Testis (tissue), 3 donors: ENCODE results near the gene HOMER2. TPM values are rescaled to one million over a fixed set of nuclear protein-coding genes. Genes with fewer than 3 reads are reported as not detected.

ENCODE experiments used
- DNase-seq: peaks from one replicate; pipeline ENCODE4 v3.0.0-alpha.2; 2019
- H3K27ac ChIP-seq, 2 donors: fragments of 200-600 bp; sonication (generic); one replicate each; pipeline ENCODE4 v1.5.1; 2019
- H3K27me3 ChIP-seq: fragments of 200-600 bp; sonication (generic); one replicate; pipeline ENCODE4 v1.5.1; 2019
- H3K36me3 ChIP-seq: fragments of 200-600 bp; sonication (generic); one replicate; pipeline ENCODE4 v1.5.1; 2017; ENCODE audit warnings: low read depth; ENCODE audit errors: missing control alignments
- H3K4me1 ChIP-seq: fragments of 200-600 bp; sonication (generic); one replicate; pipeline ENCODE4 v1.5.1; 2019
- H3K4me3 ChIP-seq, 2 donors: fragments of 200-600 bp; sonication (generic); one replicate each; pipeline ENCODE4 v1.5.1; 2017 to 2019
- H3K9me3 ChIP-seq: fragments of 200-600 bp; sonication (generic); one replicate; pipeline ENCODE4 v1.5.1; 2017
- POLR2A ChIP-seq: fragments of 450-650 bp; IDR thresholded peaks from one replicate; pipeline ENCODE4 v1.6.1; 2017; ENCODE audit warnings: antibody characterized with exemption, mild to moderate bottlenecking, moderate library complexity
- WGBS, 2 donors: methylation state at CpG; one replicate each; pipeline ENCODE4 v1.1.5; 2018; 5-methylcytosine and 5-hydroxymethylcytosine counted together
- intact Hi-C: fragments of 100-400 bp; cut with DNase I; formaldehyde crosslinking; loops from one replicate; pipeline ENCODE4 v1.15.1; 2023; ENCODE audit warnings: low total_unique reads
- polyA plus RNA-seq: library from polyadenylated mRNA; stranded (reverse); fragments of 350-450 nt; fragmentation: Illumina TruSeq; extraction: RNeasy Lipid Tissue Mini Kit (QIAGEN cat#74804); gene quantifications from one replicate; pipeline ENCODE4 v1.2.3, GENCODE V29; 2014; ENCODE audit warnings: low read depth, low replicate concordance; ENCODE audit not compliant: insufficient read depth
- total RNA-seq, 2 donors: library from RNA; depleted of rRNA; stranded (reverse); fragments of >200 nt; gene quantifications; one replicate each; pipeline ENCODE4 v1.2.3, GENCODE V29; 2016
- TF ChIP-seq, protein P1 (sequence below), 3 experiments: fragments of 450-650 bp in 2 of 3; fragments of 200-600 bp in 1 of 3; sonication (generic) in 1 of 3; IDR thresholded peaks; one replicate each; pipeline ENCODE4 v1.5.1; 2016 to 2019; ENCODE audit warnings: antibody characterized with exemption in 3 of 3, mild to moderate bottlenecking in 2 of 3, moderate library complexity in 1 of 3

Gene HOMER2
- total and polyA plus RNA-seq, 3 donors from 2014 or later, result 18.7 to 40.5 (median 38.5) TPM

DNA sequence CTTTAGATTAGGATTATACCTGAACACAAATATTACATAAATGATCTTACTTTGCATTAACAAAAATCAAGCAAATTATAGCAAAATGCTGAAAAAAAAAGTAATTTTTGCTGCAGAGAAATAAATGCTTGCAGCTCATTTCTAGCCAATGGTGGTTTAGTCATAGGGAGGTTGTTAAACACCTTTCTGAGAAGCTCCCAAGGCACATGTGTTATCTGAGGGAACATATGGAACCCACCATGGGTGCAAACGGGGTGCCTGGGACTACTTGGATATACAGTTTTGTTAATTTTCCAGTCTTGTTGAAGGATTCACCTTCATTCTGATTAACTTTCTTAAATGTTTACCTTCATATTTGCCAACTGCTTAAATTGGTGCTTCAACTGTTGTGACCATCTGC, 24.6 kb upstream of the HOMER2 start:
- H3K36me3 ChIP-seq, result no peaks in the 10 kb centered on the region

GRCh38 chr15:82972990-82973389, 20.5 kb upstream of the HOMER2 start:
- intact Hi-C loops, result no loop called here
- TF ChIP-seq, protein P1, sequence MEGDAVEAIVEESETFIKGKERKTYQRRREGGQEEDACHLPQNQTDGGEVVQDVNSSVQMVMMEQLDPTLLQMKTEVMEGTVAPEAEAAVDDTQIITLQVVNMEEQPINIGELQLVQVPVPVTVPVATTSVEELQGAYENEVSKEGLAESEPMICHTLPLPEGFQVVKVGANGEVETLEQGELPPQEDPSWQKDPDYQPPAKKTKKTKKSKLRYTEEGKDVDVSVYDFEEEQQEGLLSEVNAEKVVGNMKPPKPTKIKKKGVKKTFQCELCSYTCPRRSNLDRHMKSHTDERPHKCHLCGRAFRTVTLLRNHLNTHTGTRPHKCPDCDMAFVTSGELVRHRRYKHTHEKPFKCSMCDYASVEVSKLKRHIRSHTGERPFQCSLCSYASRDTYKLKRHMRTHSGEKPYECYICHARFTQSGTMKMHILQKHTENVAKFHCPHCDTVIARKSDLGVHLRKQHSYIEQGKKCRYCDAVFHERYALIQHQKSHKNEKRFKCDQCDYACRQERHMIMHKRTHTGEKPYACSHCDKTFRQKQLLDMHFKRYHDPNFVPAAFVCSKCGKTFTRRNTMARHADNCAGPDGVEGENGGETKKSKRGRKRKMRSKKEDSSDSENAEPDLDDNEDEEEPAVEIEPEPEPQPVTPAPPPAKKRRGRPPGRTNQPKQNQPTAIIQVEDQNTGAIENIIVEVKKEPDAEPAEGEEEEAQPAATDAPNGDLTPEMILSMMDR (IDR thresholded peaks at IDR 0.05), result no peak
- TF ChIP-seq POLR2A, result no peak
- Histone ChIP-seq H3K4me1 (no peaks in the 10 kb centered on the region), H3K27me3 (no peaks in the 10 kb centered on the region), H3K27ac (no peak overlapping the region), H3K9me3 (no peaks in the 10 kb centered on the region), H3K36me3 (no peaks in the 10 kb centered on the region), H3K4me3 (no peak overlapping the region)
- DNase-seq, result no peak
- 91 to 100% methylated on average over 1 of the region's 1 CpG for WGBS, 2 donors

More for the DNA sequence above, 24.6 kb upstream of the HOMER2 start:
- no peaks in the 10 kb centered on the region for H3K9me3 ChIP-seq
- no peak for DNase-seq
- intact Hi-C loops, result no loop called here
- H3K27ac ChIP-seq, result no peak overlapping the region
- 94 to 100% methylated on average over 1 of the region's 1 CpG for WGBS, 2 donors
- H3K4me1 ChIP-seq, result no peaks in the 10 kb centered on the region
- TF ChIP-seq POLR2A, result no peak
- TF ChIP-seq, protein P1 (IDR thresholded peaks at IDR 0.05), result no peak
- H3K27me3 ChIP-seq, result no peaks in the 10 kb centered on the region
- no peak overlapping the region for H3K4me3 ChIP-seq

DNA sequence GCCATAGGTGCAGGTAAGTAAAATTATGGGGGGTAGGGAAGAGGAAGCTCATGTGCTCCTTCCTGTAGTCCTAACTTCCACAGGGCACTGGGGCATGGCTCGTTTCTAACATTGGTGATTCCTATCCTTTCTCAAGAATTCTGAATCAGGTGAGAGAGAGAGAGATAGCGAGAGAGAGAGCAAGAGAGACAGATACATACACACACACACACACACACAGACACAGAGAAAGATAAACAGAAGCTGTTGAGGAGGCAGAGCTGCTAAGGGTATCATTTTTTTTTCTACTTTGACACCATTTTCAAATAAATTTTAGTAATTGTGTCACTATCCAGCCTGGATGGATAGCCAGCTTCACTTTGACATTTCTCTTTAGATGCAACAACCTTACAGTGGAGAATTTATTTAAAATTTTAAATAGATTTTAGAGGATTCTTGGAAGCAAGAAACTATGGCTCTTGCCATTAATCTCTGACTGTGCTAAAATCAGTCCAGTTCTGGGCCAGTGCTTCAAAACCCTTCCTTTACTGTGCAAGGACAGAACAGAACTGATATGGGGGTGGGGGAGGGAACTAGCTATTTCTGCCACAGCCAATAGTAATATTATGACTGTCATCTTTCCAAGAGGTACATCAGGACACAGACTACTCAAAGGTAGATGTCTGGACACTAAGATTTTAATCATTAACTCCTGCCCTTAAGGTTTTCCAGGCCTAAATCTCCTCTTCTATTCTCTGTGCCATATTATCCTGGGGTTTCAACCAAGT, 18.9 kb upstream of the HOMER2 start:
- Histone ChIP-seq H3K36me3 (no peaks in the 10 kb centered on the region), H3K4me1 (no peaks in the 10 kb centered on the region), H3K9me3 (no peaks in the 10 kb centered on the region), H3K27me3 (no peaks in the 10 kb centered on the region), H3K4me3 (no peak overlapping the region), H3K27ac (no peak overlapping the region)
- no peak for DNase-seq
- intact Hi-C loops, result no loop called here
- TF ChIP-seq POLR2A, result no peak
- TF ChIP-seq, protein P1 (IDR thresholded peaks at IDR 0.05), result no peak
- 83 to 85% methylated on average over 2 of the region's 2 CpGs for WGBS, 2 donors

DNA sequence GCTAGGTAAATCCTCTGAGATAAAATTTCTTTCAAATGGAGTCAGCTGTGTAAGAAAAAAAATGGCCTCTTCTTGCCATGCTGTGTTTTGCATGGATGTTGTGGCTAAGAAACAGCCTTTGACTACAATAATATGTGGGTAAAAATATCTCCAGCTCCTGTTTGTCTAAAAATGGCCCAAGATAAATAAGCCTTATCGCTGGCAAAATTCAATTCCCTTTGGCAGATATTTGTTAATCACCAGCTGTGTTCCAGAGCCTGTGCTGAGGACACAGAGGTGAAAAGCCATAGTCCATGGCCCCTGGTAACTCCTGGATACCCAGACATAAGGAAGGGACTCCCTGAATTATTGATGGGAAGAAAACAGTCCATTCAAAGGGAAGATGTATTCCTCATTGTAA, 18.2 kb upstream of the HOMER2 start:
- H3K27ac ChIP-seq, result no peak overlapping the region
- no peak for DNase-seq
- no peaks in the 10 kb centered on the region for H3K27me3 ChIP-seq
- intact Hi-C loops, result no loop called here
- H3K4me3 ChIP-seq, result no peak overlapping the region
- no peaks in the 10 kb centered on the region for H3K36me3 ChIP-seq
- no peaks in the 10 kb centered on the region for H3K9me3 ChIP-seq
- H3K4me1 ChIP-seq, result no peaks in the 10 kb centered on the region
- WGBS, 2 donors, result 65 to 85% methylated on average over 1 of the region's 1 CpG
- TF ChIP-seq POLR2A, result no peak
- TF ChIP-seq, protein P1 (IDR thresholded peaks at IDR 0.05), result no peak
